Brain microvascular endothelial cell (primary cell): Measurements from ENCODE around the gene METTL26.

Experiments used
- DNase-seq: peaks from one replicate; pipeline ENCODE4 v3.0.0-alpha.2; 2020
- H3K27ac ChIP-seq: fragments of 250-450 bp; sonication (Bioruptor Pico); 2 replicates; pipeline ENCODE4 v1.5.1; 2020; ENCODE audit warnings: mild to moderate bottlenecking, moderate library complexity
- H3K27me3 ChIP-seq: fragments of 250-450 bp; sonication (Bioruptor Pico); replicated peaks from 2 replicates; pipeline ENCODE4 v1.5.1; 2020; ENCODE audit warnings: mild to moderate bottlenecking
- H3K36me3 ChIP-seq: fragments of 250-450 bp; sonication (Bioruptor Pico); replicated peaks from 2 replicates; pipeline ENCODE4 v1.5.1; 2020; ENCODE audit warnings: mild to moderate bottlenecking
- H3K4me3 ChIP-seq: 2 replicates; pipeline ENCODE4 v1.5.1; 2011; ENCODE audit warnings: low read depth, mild to moderate bottlenecking, control low read depth, low read length, moderate library complexity
- in situ Hi-C: cut with HindIII; loops from 2 replicates; pipeline ENCODE4 v1.10.0; 2017; ENCODE audit warnings: low sequenced_read_pairs, low pct_ligation_motif_present
- TF ChIP-seq, protein P1 (sequence below): IDR thresholded peaks from 2 replicates; pipeline ENCODE4 v1.5.1; 2011; ENCODE audit warnings: low read depth, mild to moderate bottlenecking, moderate library complexity, low read length, control low read depth, inconsistent platforms; ENCODE audit errors: missing control alignments

The METTL26 gene

GRCh38 chr16:657487-657886 is 21.4 kb upstream of the METTL26 start:
- no peak for DNase-seq
- Histone ChIP-seq H3K4me3 (no peak overlapping the region), H3K36me3 (peaks cover 8% of the 10 kb centered on the region), H3K27me3 (no peaks in the 10 kb centered on the region), H3K27ac (no peak overlapping the region)
- TF ChIP-seq, protein P1, sequence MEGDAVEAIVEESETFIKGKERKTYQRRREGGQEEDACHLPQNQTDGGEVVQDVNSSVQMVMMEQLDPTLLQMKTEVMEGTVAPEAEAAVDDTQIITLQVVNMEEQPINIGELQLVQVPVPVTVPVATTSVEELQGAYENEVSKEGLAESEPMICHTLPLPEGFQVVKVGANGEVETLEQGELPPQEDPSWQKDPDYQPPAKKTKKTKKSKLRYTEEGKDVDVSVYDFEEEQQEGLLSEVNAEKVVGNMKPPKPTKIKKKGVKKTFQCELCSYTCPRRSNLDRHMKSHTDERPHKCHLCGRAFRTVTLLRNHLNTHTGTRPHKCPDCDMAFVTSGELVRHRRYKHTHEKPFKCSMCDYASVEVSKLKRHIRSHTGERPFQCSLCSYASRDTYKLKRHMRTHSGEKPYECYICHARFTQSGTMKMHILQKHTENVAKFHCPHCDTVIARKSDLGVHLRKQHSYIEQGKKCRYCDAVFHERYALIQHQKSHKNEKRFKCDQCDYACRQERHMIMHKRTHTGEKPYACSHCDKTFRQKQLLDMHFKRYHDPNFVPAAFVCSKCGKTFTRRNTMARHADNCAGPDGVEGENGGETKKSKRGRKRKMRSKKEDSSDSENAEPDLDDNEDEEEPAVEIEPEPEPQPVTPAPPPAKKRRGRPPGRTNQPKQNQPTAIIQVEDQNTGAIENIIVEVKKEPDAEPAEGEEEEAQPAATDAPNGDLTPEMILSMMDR: no peak
- in situ Hi-C loops: no loop called here

DNA sequence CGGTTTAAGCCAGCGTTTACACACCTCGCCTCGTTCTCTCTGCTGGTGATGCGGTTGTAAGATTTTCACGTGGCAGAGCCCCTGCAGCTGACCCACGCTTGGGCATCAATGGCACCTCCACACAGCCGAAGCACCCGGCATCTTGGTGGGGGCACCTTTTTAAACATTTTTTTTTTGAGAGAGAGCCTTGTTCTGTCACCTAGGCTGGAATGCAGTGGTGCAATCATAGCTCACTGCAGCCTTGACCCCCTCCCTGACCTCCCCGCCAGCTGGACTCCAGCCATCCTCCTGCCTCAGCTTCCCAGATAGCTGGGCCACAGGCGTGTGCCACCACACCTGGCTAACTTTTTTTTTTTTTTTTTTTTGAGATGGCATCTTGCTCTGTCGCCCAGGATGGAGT is 17.9 kb upstream of the METTL26 start:
- DNase-seq: no peak
- in situ Hi-C loops: no loop called here
- Histone ChIP-seq H3K27me3 (no peaks in the 10 kb centered on the region), H3K27ac (no peak overlapping the region), H3K36me3 (peaks cover 8% of the 10 kb centered on the region), H3K4me3 (no peak overlapping the region)
- TF ChIP-seq, protein P1: no peak

DNA sequence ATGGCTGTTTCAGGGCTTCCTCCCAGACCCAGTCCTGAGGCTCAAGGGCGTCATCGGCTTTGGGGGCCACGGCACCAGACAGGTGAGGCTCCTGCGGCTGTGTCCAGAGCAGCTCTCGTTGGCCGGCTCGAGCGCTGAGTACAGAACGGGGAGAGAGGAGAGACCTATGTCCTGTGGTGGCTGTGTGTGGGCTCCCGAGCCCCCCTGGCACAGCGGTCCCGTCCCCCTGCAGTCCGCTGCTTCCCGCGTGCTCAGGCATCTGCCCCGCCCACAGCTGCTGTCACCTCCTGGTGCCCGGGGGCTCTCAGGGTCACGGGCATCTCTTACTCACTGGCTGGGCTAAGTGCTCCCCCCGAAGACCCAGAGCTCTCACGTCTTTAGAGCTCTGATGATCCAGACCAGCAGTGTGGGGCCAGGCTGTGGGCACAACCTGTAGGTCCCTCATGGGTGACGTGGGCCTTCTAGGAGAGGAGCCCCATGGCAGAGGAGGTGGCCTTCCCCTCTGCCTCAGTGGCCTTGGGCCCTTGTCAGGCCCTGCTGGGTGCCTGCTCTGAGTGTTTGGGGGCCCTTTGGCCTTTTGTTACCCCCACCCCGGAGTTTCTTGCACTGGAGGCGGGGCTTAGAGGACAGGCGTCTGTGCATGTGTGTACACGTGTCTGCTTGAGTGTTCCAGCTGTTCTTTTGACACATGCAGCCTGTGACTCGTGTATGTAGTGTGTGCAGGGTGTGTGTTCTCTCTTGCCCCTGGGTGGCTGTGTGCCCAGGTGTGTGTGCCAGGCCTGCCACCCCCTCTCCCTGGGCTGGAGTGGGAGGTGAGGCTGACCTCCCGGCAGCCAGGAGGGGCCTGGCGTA is 16.6 kb upstream of the METTL26 start:
- in situ Hi-C loops: no loop called here

DNA sequence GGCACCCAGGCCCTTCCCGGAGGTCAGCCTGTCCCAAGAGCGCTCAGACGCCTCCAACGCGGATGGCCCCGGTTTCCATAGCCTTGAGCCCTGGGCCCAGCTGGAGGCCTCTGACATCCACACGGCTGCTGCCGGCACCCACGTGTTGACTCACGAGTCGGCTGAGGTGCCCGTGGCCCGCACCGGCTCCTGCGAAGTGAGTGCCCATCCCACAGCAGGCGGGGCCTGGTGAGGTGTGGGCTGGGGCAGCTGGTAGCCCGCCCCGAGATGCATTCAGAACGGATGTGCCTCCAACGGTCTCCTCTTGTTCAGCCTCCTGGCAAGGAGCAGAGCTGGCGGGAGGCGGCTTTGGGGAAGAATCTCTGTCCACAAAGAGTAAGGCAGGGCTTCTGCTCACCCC is 15.7 kb upstream of the METTL26 start:
- Histone ChIP-seq H3K36me3 (peaks cover 1% of the 10 kb centered on the region), H3K4me3 (no peak overlapping the region), H3K27me3 (no peaks in the 10 kb centered on the region), H3K27ac (no peak overlapping the region)
- TF ChIP-seq, protein P1: no peak
- in situ Hi-C loops: no loop called here
- no peak for DNase-seq

More for the DNA sequence above, 16.6 kb upstream of the METTL26 start:
- TF ChIP-seq, protein P1: no peak
- Histone ChIP-seq H3K27ac (no peak overlapping the region), H3K4me3 (no peak overlapping the region), H3K27me3 (no peaks in the 10 kb centered on the region), H3K36me3 (peaks cover 2% of the 10 kb centered on the region)
- DNase-seq: no peak

GRCh38 chr16:649631-650030 is 13.5 kb upstream of the METTL26 start:
- Histone ChIP-seq H3K27me3 (no peaks in the 10 kb centered on the region), H3K36me3 (no peaks in the 10 kb centered on the region), H3K4me3 (peak overlapping the region; percentile 60), H3K27ac (peak overlapping the region; percentile 50)
- in situ Hi-C loops: no loop called here
- no peak for DNase-seq
- TF ChIP-seq, protein P1: no peak
